ENCODE results near the gene SMYD5. TPM values are rescaled to one million over a fixed set of nuclear protein-coding genes. Genes with fewer than 3 reads are reported as not detected.

SMYD5 gene
- total RNA-seq, 1 donor = 17.4 TPM

- Histone ChIP-seq H3K4me2 (ENCODE audit: insufficient read depth, low read length) (no peak overlapping the region), H3K27me3 (ENCODE audit: insufficient read depth, low read length) (no peaks in the 10 kb centered on the region), H3K79me2 (ENCODE audit: insufficient read depth, low read length) (peaks cover 91% of the 10 kb centered on the region), H4K20me1 (ENCODE audit: insufficient read depth, low read length) (peaks cover 64% of the 10 kb centered on the region), H3K4me1 (ENCODE audit: insufficient read depth, low read length) (peaks cover 31% of the 10 kb centered on the region), H3K9me3 (ENCODE audit: low read depth, low read length) (no peaks in the 10 kb centered on the region), H3K4me3 (ENCODE audit: insufficient read depth, low read length) (no peak overlapping the region), H2AFZ (ENCODE audit: low read length) (no peak overlapping the region), H3K27ac (ENCODE audit: low read depth, low read length) (peak overlapping the region; percentile 16), H3K36me3 (ENCODE audit: insufficient read depth, low read length) (peaks cover 55% of the 10 kb centered on the region)
- TF ChIP-seq CTCF (IDR thresholded peaks at IDR 0.05; ENCODE audit: extremely low read depth, low read depth, low read length) = no peak
- DNase-seq (ENCODE audit: insufficient read length, low spot score, missing footprints) = no peak
These were observed 25.7 kb downstream of the SMYD5 start for GRCh38 chr2:73239776-73240175.

GRCh38 chr2:73243884-73244570 lies 30.0 kb downstream of the SMYD5 start:
- no peak overlapping the region for H3K27ac ChIP-seq (ENCODE audit: low read depth, low read length)
- H3K36me3 ChIP-seq (ENCODE audit: insufficient read depth, low read length) = peaks cover 82% of the 10 kb centered on the region
- DNase-seq (ENCODE audit: insufficient read length, low spot score, missing footprints) = no peak
- H2AFZ ChIP-seq (ENCODE audit: low read length) = no peak overlapping the region
- H3K4me2 ChIP-seq (ENCODE audit: insufficient read depth, low read length) = no peak overlapping the region
- peaks cover 67% of the 10 kb centered on the region for H3K79me2 ChIP-seq (ENCODE audit: insufficient read depth, low read length)
- H4K20me1 ChIP-seq (ENCODE audit: insufficient read depth, low read length) = peaks cover 53% of the 10 kb centered on the region
- H3K9me3 ChIP-seq (ENCODE audit: low read depth, low read length) = no peaks in the 10 kb centered on the region
- TF ChIP-seq CTCF (IDR thresholded peaks at IDR 0.05; ENCODE audit: extremely low read depth, low read depth, low read length) = no peak
- H3K4me3 ChIP-seq (ENCODE audit: insufficient read depth, low read length) = no peak overlapping the region
- H3K4me1 ChIP-seq (ENCODE audit: insufficient read depth, low read length) = peaks cover 12% of the 10 kb centered on the region
- H3K27me3 ChIP-seq (ENCODE audit: insufficient read depth, low read length) = no peaks in the 10 kb centered on the region

- Histone ChIP-seq H3K4me3 (ENCODE audit: insufficient read depth, low read length) (no peak overlapping the region), H3K27ac (ENCODE audit: low read depth, low read length) (no peak overlapping the region), H3K27me3 (ENCODE audit: insufficient read depth, low read length) (no peaks in the 10 kb centered on the region), H3K36me3 (ENCODE audit: insufficient read depth, low read length) (peaks cover 87% of the 10 kb centered on the region), H2AFZ (ENCODE audit: low read length) (no peak overlapping the region), H3K79me2 (ENCODE audit: insufficient read depth, low read length) (peaks cover 61% of the 10 kb centered on the region), H4K20me1 (ENCODE audit: insufficient read depth, low read length) (peaks cover 48% of the 10 kb centered on the region), H3K4me1 (ENCODE audit: insufficient read depth, low read length) (peaks cover 6% of the 10 kb centered on the region), H3K9me3 (ENCODE audit: low read depth, low read length) (no peaks in the 10 kb centered on the region), H3K4me2 (ENCODE audit: insufficient read depth, low read length) (no peak overlapping the region)
- TF ChIP-seq CTCF (IDR thresholded peaks at IDR 0.05; ENCODE audit: extremely low read depth, low read depth, low read length) = no peak
- DNase-seq (ENCODE audit: insufficient read length, low spot score, missing footprints) = no peak
These were observed 30.5 kb downstream of the SMYD5 start for GRCh38 chr2:73244580-73244979.

- no peaks in the 10 kb centered on the region for H3K27me3 ChIP-seq (ENCODE audit: insufficient read depth, low read length)
- H3K9me3 ChIP-seq (ENCODE audit: low read depth, low read length) = no peaks in the 10 kb centered on the region
- H3K27ac ChIP-seq (ENCODE audit: low read depth, low read length) = no peak overlapping the region
- no peak overlapping the region for H3K4me3 ChIP-seq (ENCODE audit: insufficient read depth, low read length)
- H4K20me1 ChIP-seq (ENCODE audit: insufficient read depth, low read length) = peaks cover 37% of the 10 kb centered on the region
- H3K36me3 ChIP-seq (ENCODE audit: insufficient read depth, low read length) = peaks cover 87% of the 10 kb centered on the region
- H3K4me1 ChIP-seq (ENCODE audit: insufficient read depth, low read length) = no peaks in the 10 kb centered on the region
- H3K79me2 ChIP-seq (ENCODE audit: insufficient read depth, low read length) = peaks cover 41% of the 10 kb centered on the region
- DNase-seq (ENCODE audit: insufficient read length, low spot score, missing footprints) = no peak
- no peak overlapping the region for H3K4me2 ChIP-seq (ENCODE audit: insufficient read depth, low read length)
- no peak for TF ChIP-seq CTCF (IDR thresholded peaks at IDR 0.05; ENCODE audit: extremely low read depth, low read depth, low read length)
- H2AFZ ChIP-seq (ENCODE audit: low read length) = no peak overlapping the region
These were observed 32.8 kb downstream of the SMYD5 start for GRCh38 chr2:73246850-73247249.
